GM10248 (cell line): Measurements from ENCODE around the gene PLSCR4.

Experiments
- CTCF ChIA-PET: fragments of 300-600 bp; sonication (Branson Sonifier 250); formaldehyde crosslinking; extraction: SDS; loops from one replicate; lab custom pipeline; 2021; ENCODE audit warnings: antibody characterized with exemption; lab: Yijun Ruan, JAX
- POLR2A ChIA-PET: fragments of 350-650 bp; sonication (Branson Sonifier 250); formaldehyde crosslinking; extraction: SDS; loops from one replicate; lab custom pipeline; 2020; ENCODE audit warnings: antibody characterized with exemption; lab: Yijun Ruan, JAX
- DNase-seq: peaks from one replicate; pipeline ENCODE4 v3.0.0; 2012; ENCODE audit errors: extremely low spot score
- CTCF ChIP-seq: IDR thresholded peaks from 2 replicates; pipeline ENCODE4 v1.5.1; 2012; ENCODE audit warnings: mild to moderate bottlenecking, low read depth; ENCODE audit errors: extremely low read depth, missing control alignments, control extremely low read depth

Gene PLSCR4

GRCh38 chr3:146277953-146278631, 27.2 kb upstream of the PLSCR4 start:
- no peak for DNase-seq
- ChIA-PET POLR2A (no interaction called here), CTCF (no interaction called here)
- TF ChIP-seq CTCF, result no peak

GRCh38 chr3:146275476-146275875, 24.6 kb upstream of the PLSCR4 start:
- DNase-seq, result no peak
- CTCF ChIA-PET, result no interaction called here
- TF ChIP-seq CTCF, result no peak
- POLR2A ChIA-PET, result no interaction called here

GRCh38 chr3:146274833-146275232, 23.9 kb upstream of the PLSCR4 start:
- no peak for TF ChIP-seq CTCF
- DNase-seq, result no peak
- CTCF ChIA-PET, result interaction anchor here (1.0 kb wide), 1 partner anchor 17 kb away, joined by 3 read pairs; no protein-coding TSS in a partner anchor
- POLR2A ChIA-PET, result no interaction called here

- ChIA-PET CTCF (interaction anchor here (1.0 kb wide), 1 partner anchor 18 kb away, joined by 3 read pairs; no protein-coding TSS in a partner anchor), POLR2A (no interaction called here)
Observed at GRCh38 chr3:146273721-146274407, 23.0 kb upstream of the PLSCR4 start.

GRCh38 chr3:146271180-146271579, 20.3 kb upstream of the PLSCR4 start:
- TF ChIP-seq CTCF, result no peak
- DNase-seq, result no peak
- POLR2A ChIA-PET, result no interaction called here
- CTCF ChIA-PET, result interaction anchor here (1.1 to 1.3 kb wide), 2 partner anchors 8 to 56 kb away, joined by 3 to 5 read pairs; no protein-coding TSS in a partner anchor

More at GRCh38 chr3:146273721-146274407, 23.0 kb upstream of the PLSCR4 start:
- DNase-seq, result no peak
- TF ChIP-seq CTCF, result no peak

GRCh38 chr3:146269271-146269670, 18.4 kb upstream of the PLSCR4 start:
- CTCF ChIA-PET, result no interaction called here
- POLR2A ChIA-PET, result no interaction called here
- TF ChIP-seq CTCF, result no peak
- no peak for DNase-seq
